GM12878 (cell line): ENCODE data around the gene KLK3.
A peak's percentile ranks its signal among the peaks of the same experiment; 100 is the strongest.

Experiments
- ASH2L ChIP-seq: fragments of 300-600, 200-600 bp; sonication (generic); IDR thresholded peaks from 2 replicates; pipeline ENCODE4 v1.6.1; 2017; ENCODE audit warnings: low read depth, mild to moderate bottlenecking, borderline replicate concordance
- CBFB ChIP-seq: IDR thresholded peaks from 2 replicates; pipeline ENCODE4 v1.6.1; 2016; ENCODE audit warnings: antibody characterized with exemption, low read depth
- DPF2 ChIP-seq: fragments of 450-650 bp; IDR thresholded peaks from 2 replicates; pipeline ENCODE4 v1.6.1; 2017; ENCODE audit warnings: mild to moderate bottlenecking
- EZH2 ChIP-seq: IDR thresholded peaks from 2 replicates; pipeline ENCODE4 v1.6.1; 2012; ENCODE audit warnings: low read depth, mild to moderate bottlenecking, control low read depth, inconsistent platforms, low read length, borderline replicate concordance; ENCODE audit not compliant: control insufficient read depth
- SP1 ChIP-seq: IDR thresholded peaks from one replicate; pipeline ENCODE4 v1.6.1; 2011; ENCODE audit warnings: low read depth, low read length
- TAF1 ChIP-seq: IDR thresholded peaks from 2 replicates; pipeline ENCODE4 v1.6.1; 2011; ENCODE audit warnings: mild to moderate bottlenecking, low read depth, low read length, borderline replicate concordance
- TF ChIP-seq, protein P1 (sequence below), 3 experiments: IDR thresholded peaks in 2 of 3; conservative IDR thresholded peaks in 1 of 3; 2 replicates each; pipeline ENCODE4 v1.5.1; 2011; ENCODE audit warnings: low read depth in 3 of 3, low read length in 3 of 3, mild to moderate bottlenecking in 3 of 3, control low read depth in 2 of 3, moderate library complexity in 2 of 3, inconsistent platforms in 1 of 3, mixed read lengths in 1 of 3; ENCODE audit not compliant: control insufficient read depth in 2 of 3, insufficient read depth in 1 of 3; ENCODE audit errors: extremely low read depth in 1 of 3

GRCh38 chr19:50906217-50906616, 51.5 kb downstream of the KLK3 start:
- TF ChIP-seq CBFB (no peak), SP1 (no peak), EZH2 (no peak), ASH2L (no peak), TAF1 (no peak), DPF2 (no peak)
- TF ChIP-seq, protein P1, sequence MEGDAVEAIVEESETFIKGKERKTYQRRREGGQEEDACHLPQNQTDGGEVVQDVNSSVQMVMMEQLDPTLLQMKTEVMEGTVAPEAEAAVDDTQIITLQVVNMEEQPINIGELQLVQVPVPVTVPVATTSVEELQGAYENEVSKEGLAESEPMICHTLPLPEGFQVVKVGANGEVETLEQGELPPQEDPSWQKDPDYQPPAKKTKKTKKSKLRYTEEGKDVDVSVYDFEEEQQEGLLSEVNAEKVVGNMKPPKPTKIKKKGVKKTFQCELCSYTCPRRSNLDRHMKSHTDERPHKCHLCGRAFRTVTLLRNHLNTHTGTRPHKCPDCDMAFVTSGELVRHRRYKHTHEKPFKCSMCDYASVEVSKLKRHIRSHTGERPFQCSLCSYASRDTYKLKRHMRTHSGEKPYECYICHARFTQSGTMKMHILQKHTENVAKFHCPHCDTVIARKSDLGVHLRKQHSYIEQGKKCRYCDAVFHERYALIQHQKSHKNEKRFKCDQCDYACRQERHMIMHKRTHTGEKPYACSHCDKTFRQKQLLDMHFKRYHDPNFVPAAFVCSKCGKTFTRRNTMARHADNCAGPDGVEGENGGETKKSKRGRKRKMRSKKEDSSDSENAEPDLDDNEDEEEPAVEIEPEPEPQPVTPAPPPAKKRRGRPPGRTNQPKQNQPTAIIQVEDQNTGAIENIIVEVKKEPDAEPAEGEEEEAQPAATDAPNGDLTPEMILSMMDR (IDR thresholded peaks at IDR 0.05 in 2 of 3, conservative IDR thresholded peaks at IDR 0.05 in 1 of 3; ENCODE audit: control insufficient read depth in 2 of 3, extremely low read depth in 1 of 3, insufficient read depth in 1 of 3, low read depth in 3 of 3, low read length in 3 of 3), result peak; percentile 60 to 78 (median 60)
